ENCODE results near the gene MACROD2. TPM values are rescaled to one million over a fixed set of nuclear protein-coding genes. Genes with fewer than 3 reads are reported as not detected.

Gene MACROD2
- total RNA-seq, 2 donors from 2014 or later = 0.95 to 4.2 TPM

DNA sequence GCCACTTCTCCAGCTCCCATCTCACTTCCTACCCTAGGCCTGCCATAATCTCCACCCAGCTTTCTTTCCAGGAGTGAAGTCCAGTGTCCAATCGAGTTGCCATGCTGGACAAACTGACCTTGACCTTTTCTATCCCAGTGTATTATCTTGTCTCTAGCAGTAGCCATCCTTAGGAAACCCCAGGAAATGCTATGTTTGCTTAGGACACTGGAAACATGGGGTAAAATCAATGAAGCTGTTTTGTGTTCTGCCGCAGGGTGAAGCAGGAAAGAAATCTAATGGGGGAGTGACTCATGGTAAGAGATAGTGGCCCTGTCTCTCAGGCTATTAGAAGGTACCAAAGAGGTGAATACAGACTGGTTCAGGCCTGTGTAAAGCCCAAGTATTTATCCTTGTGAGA lies 1452.2 kb downstream of the MACROD2 start:
- TF ChIP-seq, protein P1, sequence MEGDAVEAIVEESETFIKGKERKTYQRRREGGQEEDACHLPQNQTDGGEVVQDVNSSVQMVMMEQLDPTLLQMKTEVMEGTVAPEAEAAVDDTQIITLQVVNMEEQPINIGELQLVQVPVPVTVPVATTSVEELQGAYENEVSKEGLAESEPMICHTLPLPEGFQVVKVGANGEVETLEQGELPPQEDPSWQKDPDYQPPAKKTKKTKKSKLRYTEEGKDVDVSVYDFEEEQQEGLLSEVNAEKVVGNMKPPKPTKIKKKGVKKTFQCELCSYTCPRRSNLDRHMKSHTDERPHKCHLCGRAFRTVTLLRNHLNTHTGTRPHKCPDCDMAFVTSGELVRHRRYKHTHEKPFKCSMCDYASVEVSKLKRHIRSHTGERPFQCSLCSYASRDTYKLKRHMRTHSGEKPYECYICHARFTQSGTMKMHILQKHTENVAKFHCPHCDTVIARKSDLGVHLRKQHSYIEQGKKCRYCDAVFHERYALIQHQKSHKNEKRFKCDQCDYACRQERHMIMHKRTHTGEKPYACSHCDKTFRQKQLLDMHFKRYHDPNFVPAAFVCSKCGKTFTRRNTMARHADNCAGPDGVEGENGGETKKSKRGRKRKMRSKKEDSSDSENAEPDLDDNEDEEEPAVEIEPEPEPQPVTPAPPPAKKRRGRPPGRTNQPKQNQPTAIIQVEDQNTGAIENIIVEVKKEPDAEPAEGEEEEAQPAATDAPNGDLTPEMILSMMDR (IDR thresholded peaks at IDR 0.05) = no peak

DNA sequence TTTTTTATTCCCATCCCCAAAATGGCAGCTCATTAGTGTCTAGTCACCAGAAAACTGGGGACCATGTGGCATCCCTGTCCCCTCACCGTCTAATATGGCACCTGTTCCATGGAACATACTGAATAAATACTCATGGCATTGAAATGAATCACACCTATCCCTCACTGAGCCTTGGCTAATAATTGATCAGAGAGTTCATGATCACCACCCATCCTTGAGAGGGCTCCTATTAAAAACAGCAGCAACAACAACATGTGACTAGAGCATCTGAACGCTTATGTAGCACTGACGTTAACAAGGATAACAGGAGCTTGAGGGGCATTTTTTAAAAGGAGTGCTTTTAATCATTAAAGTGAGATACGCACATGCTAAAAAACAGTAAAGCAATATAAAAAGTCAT lies 1453.7 kb downstream of the MACROD2 start:
- DNase-seq (ENCODE audit: low spot score) = no peak
- no peaks in the 10 kb centered on the region for H3K36me3 ChIP-seq
- TF ChIP-seq, protein P1 (IDR thresholded peaks at IDR 0.05) = no peak
- H3K9me3 ChIP-seq = no peaks in the 10 kb centered on the region
- H3K27ac ChIP-seq = no peak overlapping the region
- no peaks in the 10 kb centered on the region for H3K27me3 ChIP-seq (replicated peaks; ENCODE audit: insufficient read depth)
- ATAC-seq (ENCODE audit: insufficient number of reproducible peaks, low FRiP score, low read depth) = no peak
- H3K4me1 ChIP-seq (ENCODE audit: control insufficient read depth in 1 of 2, low read depth in 2 of 2) = peaks cover 8 to 9% of the 10 kb centered on the region in 2 donors
- no peak overlapping the region for H3K4me3 ChIP-seq

More for the DNA sequence above, 1452.2 kb downstream of the MACROD2 start:
- Histone ChIP-seq H3K27me3 (replicated peaks; ENCODE audit: insufficient read depth) (no peaks in the 10 kb centered on the region), H3K27ac (no peak overlapping the region), H3K4me3 (no peak overlapping the region), H3K36me3 (no peaks in the 10 kb centered on the region), H3K4me1 (ENCODE audit: control insufficient read depth in 1 of 2, low read depth in 2 of 2) (peaks cover 8 to 9% of the 10 kb centered on the region in 2 donors), H3K9me3 (no peaks in the 10 kb centered on the region)
- DNase-seq (ENCODE audit: low spot score) (no peak), ATAC-seq (ENCODE audit: insufficient number of reproducible peaks, low FRiP score, low read depth) (no peak)

DNA sequence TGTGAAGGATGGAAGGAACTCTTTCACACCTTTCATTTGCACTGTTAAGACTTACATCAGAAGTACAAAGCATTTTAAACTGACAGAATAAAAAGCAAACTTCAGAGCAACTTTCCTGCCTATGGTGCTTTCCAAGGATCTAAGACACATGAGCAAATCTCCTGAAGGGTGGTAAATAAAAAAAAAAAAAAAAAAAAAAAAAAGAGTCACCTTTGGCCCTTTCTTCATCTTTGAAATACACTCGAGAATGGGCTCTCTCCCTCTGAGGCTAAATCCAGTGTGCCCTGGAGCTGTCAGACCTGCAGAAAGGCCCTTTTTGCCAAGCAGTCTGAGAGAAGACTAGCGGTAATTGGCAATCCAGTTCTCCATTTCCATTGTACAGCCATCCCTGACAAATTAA lies 1455.9 kb downstream of the MACROD2 start:
- H3K27me3 ChIP-seq (replicated peaks; ENCODE audit: insufficient read depth) = no peaks in the 10 kb centered on the region
- H3K4me3 ChIP-seq = no peak overlapping the region
- DNase-seq (ENCODE audit: low spot score) = no peak
- peaks cover 0 to under 1% of the 10 kb centered on the region in 2 donors for H3K4me1 ChIP-seq (ENCODE audit: control insufficient read depth in 1 of 2, low read depth in 2 of 2)
- no peak overlapping the region for H3K27ac ChIP-seq
- H3K36me3 ChIP-seq = no peaks in the 10 kb centered on the region
- TF ChIP-seq, protein P1 (IDR thresholded peaks at IDR 0.05) = no peak
- H3K9me3 ChIP-seq = no peaks in the 10 kb centered on the region
- no peak for ATAC-seq (ENCODE audit: insufficient number of reproducible peaks, low FRiP score, low read depth)

DNA sequence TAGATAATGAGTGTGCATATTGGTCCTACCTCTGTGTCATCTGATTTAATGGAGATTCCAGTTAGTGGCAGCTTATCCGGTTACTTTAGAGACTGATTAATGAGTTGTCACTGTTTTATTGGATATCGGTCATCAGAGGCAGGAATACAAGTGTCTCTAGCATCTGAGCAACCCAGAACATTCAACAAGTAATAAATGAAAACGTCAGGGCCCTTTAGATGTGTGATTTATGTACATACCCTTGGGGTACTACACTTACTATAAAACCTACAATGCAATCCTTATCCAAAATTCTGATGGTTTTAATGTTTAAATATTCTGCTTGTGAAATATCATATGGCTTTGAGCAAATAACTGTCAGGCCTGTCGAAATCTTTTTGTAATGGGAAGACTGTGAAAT lies 1460.0 kb downstream of the MACROD2 start:
- no peak overlapping the region for H3K4me3 ChIP-seq
- DNase-seq (ENCODE audit: low spot score) = no peak
- ATAC-seq (ENCODE audit: insufficient number of reproducible peaks, low FRiP score, low read depth) = no peak
- no peak overlapping the region for H3K27ac ChIP-seq
- H3K4me1 ChIP-seq (ENCODE audit: control insufficient read depth in 1 of 2, low read depth in 2 of 2) = no peaks in the 10 kb centered on the region
- TF ChIP-seq, protein P1 (IDR thresholded peaks at IDR 0.05) = no peak
- H3K27me3 ChIP-seq (replicated peaks; ENCODE audit: insufficient read depth) = no peaks in the 10 kb centered on the region
- no peaks in the 10 kb centered on the region for H3K36me3 ChIP-seq
- no peaks in the 10 kb centered on the region for H3K9me3 ChIP-seq

DNA sequence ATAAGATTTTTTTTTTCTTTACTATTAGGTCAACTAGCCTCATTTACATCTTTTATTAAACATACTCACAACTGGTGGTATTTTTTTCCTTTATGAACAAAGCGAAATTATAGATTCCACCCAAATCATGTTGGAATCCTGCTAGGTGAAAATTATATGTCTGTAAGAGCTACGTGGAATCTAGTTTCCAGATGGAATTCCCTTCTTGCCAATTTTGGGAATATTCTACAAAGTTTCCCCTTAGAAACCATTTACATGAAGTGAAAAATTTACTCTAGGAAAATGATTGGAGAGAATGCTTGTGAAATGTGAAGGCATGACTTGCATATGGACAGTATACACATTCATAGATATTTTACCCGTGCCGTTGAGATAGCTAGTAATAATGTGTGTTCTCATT lies 1466.6 kb downstream of the MACROD2 start:
- no peaks in the 10 kb centered on the region for H3K27me3 ChIP-seq (replicated peaks; ENCODE audit: insufficient read depth)
- H3K4me1 ChIP-seq (ENCODE audit: control insufficient read depth in 1 of 2, low read depth in 2 of 2) = no peaks in the 10 kb centered on the region
- no peaks in the 10 kb centered on the region for H3K36me3 ChIP-seq
- H3K4me3 ChIP-seq = no peak overlapping the region
- H3K9me3 ChIP-seq = no peaks in the 10 kb centered on the region
- no peak overlapping the region for H3K27ac ChIP-seq
- TF ChIP-seq, protein P1 (IDR thresholded peaks at IDR 0.05) = no peak
- ATAC-seq (ENCODE audit: insufficient number of reproducible peaks, low FRiP score, low read depth) = no peak
- no peak for DNase-seq (ENCODE audit: low spot score)
